HG03460 (cell line): ENCODE results near the gene XPO5.
"Not testable (repeated sequence)": the region's sequence is repeated elsewhere in the genome, so short reads cannot be mapped to it uniquely, and the experiment has no call there.

Experiments
- ATAC-seq: cut with Tn5 transposase; IDR thresholded peaks from one replicate; pipeline ENCODE4 v1.9.1; 2021; ENCODE audit not compliant: unreplicated experiment

Gene XPO5

GRCh38 chr6:43498291-43498690 is 77.5 kb downstream of the XPO5 start:
- ATAC-seq = not testable (repeated sequence)

- no peak for ATAC-seq
Observed at GRCh38 chr6:43497689-43498088, 78.1 kb downstream of the XPO5 start.

- no peak for ATAC-seq
Observed at GRCh38 chr6:43497129-43497396, 78.8 kb downstream of the XPO5 start.

- ATAC-seq = no peak
Observed at GRCh38 chr6:43496370-43497128, 79.3 kb downstream of the XPO5 start.

- no peak for ATAC-seq
Observed at GRCh38 chr6:43495409-43495941, 80.4 kb downstream of the XPO5 start.

- ATAC-seq = no peak
Observed at GRCh38 chr6:43494766-43495165, 81.1 kb downstream of the XPO5 start.

- ATAC-seq = no peak
Observed at GRCh38 chr6:43494321-43494720, 81.5 kb downstream of the XPO5 start.

GRCh38 chr6:43493833-43494232 is 82.0 kb downstream of the XPO5 start:
- ATAC-seq = no peak

GRCh38 chr6:43493230-43493629 is 82.6 kb downstream of the XPO5 start:
- no peak for ATAC-seq

GRCh38 chr6:43492673-43493072 is 83.2 kb downstream of the XPO5 start:
- no peak for ATAC-seq

GRCh38 chr6:43491750-43492661 is 83.8 kb downstream of the XPO5 start:
- ATAC-seq = no peak

GRCh38 chr6:43490523-43490939 is 85.3 kb downstream of the XPO5 start:
- ATAC-seq = no peak

GRCh38 chr6:43489277-43490072 is 86.4 kb downstream of the XPO5 start:
- ATAC-seq = no peak

- no peak for ATAC-seq
Observed at GRCh38 chr6:43488667-43489276, 87.1 kb downstream of the XPO5 start.

GRCh38 chr6:43481591-43482236 is 94.1 kb downstream of the XPO5 start:
- no peak for ATAC-seq

GRCh38 chr6:43481075-43481474 is 94.8 kb downstream of the XPO5 start:
- ATAC-seq = no peak

- no peak for ATAC-seq
Observed at GRCh38 chr6:43478008-43478372, 97.8 kb downstream of the XPO5 start.

- peak; percentile 98 for ATAC-seq
Observed at GRCh38 chr6:43477235-43478007, 98.4 kb downstream of the XPO5 start, which contains the start of gene TJAP1. Gene TJAP1 (plus strand): TSS chr6:43477570. CDS start chr6:43499002, 21,432 bp downstream.

- ATAC-seq = no peak
Observed at GRCh38 chr6:43476746-43477145, 99.1 kb downstream of the XPO5 start.

GRCh38 chr6:43475516-43475915 is 100.3 kb downstream of the XPO5 start:
- no peak for ATAC-seq
